HG02678 (cell line): Measurements from ENCODE around the gene WSB2.

Experiments used
- ATAC-seq: cut with Tn5 transposase; IDR thresholded peaks from one replicate; pipeline ENCODE4 v1.9.1; 2021; ENCODE audit warnings: mild to moderate bottlenecking, moderate library complexity; ENCODE audit not compliant: unreplicated experiment

The WSB2 gene

DNA sequence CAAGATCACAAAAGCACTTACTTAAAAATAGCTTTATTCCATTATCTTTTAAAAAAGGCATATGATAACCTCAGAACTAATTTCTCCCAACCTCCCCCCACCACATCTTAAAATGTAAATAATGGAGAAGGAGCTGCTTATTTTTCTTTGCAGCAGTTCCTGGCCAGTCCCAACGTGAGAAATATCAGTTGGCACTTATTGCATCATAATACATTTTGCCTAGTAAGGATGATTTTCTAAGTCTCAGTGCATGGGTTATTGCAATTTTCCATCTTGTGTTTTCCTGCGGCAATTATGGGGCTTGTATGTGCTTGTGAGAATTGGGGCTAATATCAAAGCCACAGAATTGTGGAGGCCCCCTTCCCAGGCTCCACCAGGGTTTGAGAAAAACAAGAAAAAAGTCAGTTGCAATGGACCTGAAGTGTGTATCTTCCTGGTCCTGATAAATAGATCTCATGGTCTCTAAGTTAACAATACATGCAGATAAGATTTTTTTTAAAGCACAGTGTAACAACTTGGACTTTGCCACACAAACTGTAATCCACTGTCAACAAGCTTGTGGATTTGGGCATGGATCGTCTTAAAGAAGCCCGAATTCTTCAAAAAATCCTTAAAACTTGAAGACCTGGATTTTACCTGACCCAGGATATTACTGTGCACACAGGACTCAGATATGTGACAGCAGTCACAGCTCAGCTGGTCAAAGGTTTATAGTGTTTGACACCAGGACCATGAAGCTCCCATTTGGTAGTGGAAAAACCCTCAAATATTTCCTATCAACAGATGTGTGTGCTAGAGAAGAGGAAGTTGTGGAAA is 2.8 kb upstream of the WSB2 start:
- no peak for ATAC-seq

GRCh38 chr12:118061873-118062843 is 1.2 kb upstream of the WSB2 start:
- ATAC-seq, result no peak

- peak; percentile 39 for ATAC-seq
Observed at GRCh38 chr12:118060301-118061010, 523 bp downstream of the WSB2 start.

- ATAC-seq, result no peak
Observed at GRCh38 chr12:118059341-118060191, 1.4 kb downstream of the WSB2 start.

GRCh38 chr12:118058881-118059280 is 2.1 kb downstream of the WSB2 start:
- no peak for ATAC-seq

DNA sequence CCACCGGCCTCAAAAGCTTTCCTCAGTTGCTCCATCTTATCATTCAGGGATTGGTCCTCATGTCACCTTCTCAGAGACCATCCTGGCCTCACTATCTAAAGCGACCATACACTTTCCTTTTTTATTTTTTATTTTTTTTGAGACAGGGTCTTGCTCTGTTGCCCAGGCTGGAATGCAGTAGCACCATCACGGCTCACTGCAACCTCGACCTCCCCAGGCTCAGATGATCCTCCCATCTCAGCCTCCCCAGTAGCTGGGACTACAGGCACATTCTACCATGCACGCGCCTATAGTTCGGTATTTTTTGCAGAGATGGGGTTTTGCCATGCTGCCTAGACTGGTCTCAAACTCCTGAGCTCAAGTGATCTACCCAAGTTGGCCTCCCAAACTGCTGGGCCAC is 2.8 kb downstream of the WSB2 start:
- ATAC-seq, result no peak

DNA sequence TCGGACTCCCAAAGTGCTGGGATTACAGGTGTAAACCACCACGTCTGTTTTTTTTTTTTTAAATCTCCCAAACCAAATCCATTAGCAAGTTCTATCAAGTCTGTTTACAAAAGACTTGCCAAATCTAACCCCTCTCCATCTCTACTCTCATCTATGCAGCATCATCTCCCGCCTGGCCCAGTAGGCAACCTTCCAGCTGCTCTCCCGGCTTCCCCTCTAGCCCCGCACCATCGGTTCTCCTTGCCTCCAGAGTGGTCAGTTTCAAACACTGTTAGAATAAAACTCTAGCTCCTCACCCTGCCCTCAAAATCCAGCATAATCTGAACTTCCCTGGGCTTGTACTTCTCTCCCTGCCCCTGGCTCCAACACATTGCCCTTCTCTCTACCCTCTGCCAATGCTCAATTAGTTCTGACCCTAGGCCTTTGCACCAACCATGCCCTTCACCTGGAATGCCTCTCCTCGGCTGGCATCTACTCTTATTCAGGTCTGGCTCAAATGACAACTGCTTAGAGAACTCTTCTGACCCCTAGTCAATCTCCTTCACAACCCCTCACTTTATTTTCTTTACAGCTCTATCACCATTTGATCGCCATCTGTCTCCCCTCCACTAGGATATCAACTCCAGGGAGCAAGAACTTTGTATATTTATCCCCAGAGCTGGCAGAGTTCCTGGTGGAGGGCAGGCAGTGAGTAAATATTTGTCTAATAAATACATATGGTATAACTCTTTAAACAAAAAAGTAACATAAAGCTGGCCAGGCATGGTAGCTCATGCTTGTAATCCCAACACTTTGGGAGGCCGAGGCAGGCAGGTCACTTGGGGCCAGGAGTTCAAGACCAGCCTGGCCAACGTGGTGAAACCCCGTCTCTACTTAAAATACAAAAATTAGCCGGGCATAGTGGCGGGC is 4.9 kb downstream of the WSB2 start:
- ATAC-seq, result no peak

DNA sequence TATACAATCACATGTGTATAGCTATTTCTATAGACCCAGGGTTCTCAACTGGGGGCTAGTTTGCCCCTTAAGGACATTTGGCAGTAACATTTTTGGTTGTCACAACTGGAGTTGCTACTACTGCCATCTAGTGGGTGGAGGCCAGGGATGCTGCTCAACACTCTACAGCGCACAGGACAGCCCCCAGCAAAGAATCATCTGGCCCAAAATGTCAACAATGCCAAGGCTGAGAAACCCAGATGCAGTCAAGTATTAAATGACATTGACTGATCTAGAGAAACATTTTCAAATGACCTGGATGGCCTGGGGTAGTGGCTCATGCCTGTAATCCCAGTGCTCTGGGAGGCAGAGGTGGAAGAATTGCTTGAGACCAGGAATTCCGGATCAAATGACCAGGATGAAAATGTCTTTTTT is 5.8 kb downstream of the WSB2 start:
- peak; percentile 70 for ATAC-seq

- no peak for ATAC-seq
Observed at GRCh38 chr12:118053071-118053985, 7.7 kb downstream of the WSB2 start.

DNA sequence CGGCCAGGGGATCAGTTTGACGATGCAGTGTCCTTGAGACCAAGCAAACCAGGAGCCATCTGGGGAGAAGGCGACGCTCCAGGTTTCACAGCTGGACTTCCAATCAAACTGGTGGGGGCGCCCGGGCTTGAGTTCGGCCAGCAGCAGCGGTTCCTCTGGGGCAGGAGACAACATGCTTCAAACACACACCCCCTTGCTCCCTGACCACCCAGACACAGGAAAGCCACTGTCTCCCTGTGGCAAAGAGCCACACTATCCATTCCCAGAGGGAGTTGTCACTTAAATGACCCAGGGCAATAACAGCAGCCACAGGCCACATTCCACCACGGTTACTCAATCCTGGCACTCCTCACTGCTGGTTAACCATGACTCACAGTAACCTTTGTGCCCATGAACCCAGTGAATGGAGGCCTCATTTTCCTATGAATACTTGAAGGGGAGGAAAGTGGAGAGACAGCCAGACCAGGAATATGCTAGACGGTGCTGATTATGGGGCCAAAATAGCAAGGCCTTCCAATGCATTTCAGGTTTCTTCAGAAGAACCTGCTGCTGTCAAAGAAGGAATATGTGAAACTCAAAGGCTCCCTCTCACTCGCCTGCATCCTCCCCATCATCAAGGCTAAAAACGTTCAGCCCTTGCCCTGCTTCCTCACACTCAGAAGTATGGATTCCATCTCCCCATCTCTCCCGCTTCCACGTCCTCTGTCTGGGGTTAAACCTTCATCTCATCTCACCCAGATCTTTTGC is 8.5 kb downstream of the WSB2 start:
- no peak for ATAC-seq

- no peak for ATAC-seq
Observed at GRCh38 chr12:118050972-118051910, 9.7 kb downstream of the WSB2 start.

DNA sequence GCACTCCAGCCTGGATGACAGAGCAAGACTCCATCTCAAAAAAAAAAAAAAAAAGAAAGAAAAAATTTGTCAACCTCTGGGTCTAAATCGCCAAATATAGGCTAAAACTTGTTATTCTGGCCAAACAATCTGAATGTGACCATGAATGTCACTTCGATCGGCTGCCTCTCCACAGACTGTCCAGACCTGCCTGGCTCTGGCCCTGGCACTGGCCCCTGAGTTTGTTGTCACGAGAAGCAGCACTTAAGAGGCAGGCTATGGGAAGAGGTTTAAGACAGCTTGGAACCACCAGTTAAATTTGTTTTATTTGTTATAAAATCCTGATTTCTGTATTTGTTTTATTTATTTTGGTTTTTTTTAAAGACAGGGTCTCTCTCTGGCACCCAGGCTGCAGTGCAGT is 14.5 kb downstream of the WSB2 start:
- ATAC-seq, result no peak

GRCh38 chr12:118044577-118044976 is 16.4 kb downstream of the WSB2 start:
- ATAC-seq, result no peak

GRCh38 chr12:118044075-118044474 is 16.9 kb downstream of the WSB2 start:
- no peak for ATAC-seq

DNA sequence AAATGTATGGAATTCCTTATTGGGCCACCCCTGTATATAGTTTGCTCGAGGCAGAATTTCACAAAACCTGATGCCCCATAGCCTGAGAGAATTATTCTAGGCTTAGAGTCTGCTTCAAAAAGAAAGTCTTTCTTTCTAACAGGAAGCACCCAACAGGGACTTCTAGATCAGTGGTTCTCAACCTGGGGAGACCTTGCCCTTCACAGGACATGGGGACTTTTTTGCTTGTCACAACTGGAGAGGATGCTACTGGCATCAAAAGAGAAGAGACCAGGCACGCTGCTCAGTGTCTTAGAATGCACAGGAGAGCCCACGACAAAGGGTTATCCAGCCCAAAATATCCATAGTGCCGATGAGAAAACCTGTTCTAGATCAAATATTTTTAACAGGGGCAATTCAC is 18.9 kb downstream of the WSB2 start:
- ATAC-seq, result no peak

DNA sequence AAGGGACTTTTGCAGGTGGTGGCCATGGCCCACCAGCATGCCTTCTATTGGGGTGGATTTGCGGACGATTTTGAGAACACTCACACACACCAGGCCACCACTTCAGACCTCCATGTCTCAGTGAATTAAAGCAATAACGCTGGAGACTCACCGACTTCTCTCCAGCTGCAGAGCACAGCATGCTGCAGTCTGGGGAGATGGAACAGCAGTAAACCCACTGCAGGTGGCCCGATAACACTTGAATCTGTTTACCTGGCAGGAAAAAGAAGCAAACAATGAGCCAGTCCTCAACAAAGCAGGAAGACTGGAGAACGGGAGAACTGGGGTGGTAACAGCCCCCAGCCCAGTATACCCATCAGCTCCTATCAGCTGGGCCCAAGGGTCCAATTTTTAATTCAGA is 22.8 kb downstream of the WSB2 start:
- ATAC-seq, result no peak
